HCT116 (cell line): ENCODE results near the gene RCSD1. TPM values are rescaled to one million over a fixed set of nuclear protein-coding genes. Genes with fewer than 3 reads are reported as not detected.

Experiments used
- ATAC-seq: fragments of 200-7000 bp; cut with Tn5 transposase; 2 replicates; pipeline ENCODE4 v1.9.1; 2020; ENCODE audit warnings: mild to moderate bottlenecking, moderate library complexity
- BruUV-seq: library from RNA; stranded (reverse); fragments of 400-500 nt; replicated peaks from 2 replicates; lab custom pipeline; 2021; lab: Mats Ljungman, UMichigan
- CTCF ChIA-PET: fragments of 300-600 bp; sonication (Branson Sonifier 250); formaldehyde crosslinking; loops from one replicate; lab custom pipeline; 2021; ENCODE audit warnings: antibody characterized with exemption; lab: Charles Lee
- POLR2A ChIA-PET: fragments of 300-600, 350-600 bp; sonication (Branson Sonifier 250); formaldehyde crosslinking; loops from one replicate; lab custom pipeline; 2021; ENCODE audit warnings: antibody characterized with exemption; lab: Charles Lee
- RAD21 ChIA-PET, 2 experiments: fragments of 300-600 bp; sonication (Branson Sonifier 250); formaldehyde crosslinking; loops; one replicate each; lab custom pipeline; 2023; ENCODE audit warnings: low total read pairs in 2 of 2; ENCODE audit not compliant: uncharacterized antibody in 2 of 2, unreplicated experiment in 2 of 2, low non-redundant PET in 1 of 2; lab: Charles Lee
- DNase-seq: peaks from one replicate; pipeline ENCODE4 v3.0.0-alpha.2; 2010; ENCODE audit warnings: low read depth, low spot score
- H2AFZ ChIP-seq: fragments of 200-600 bp; shearing (Covaris generic), sonication (generic); 2 replicates; pipeline ENCODE4 v1.6.1; 2017; ENCODE audit warnings: low read depth, mixed run types, mixed read lengths, antibody characterized with exemption, low read length; ENCODE audit not compliant: poor library complexity, severe bottlenecking
- H3K27ac ChIP-seq: 2 replicates; pipeline ENCODE4 v1.5.1; 2012; ENCODE audit warnings: low read depth, low read length
- H3K27me3 ChIP-seq: fragments of 200-600 bp; sonication (generic); 2 replicates; pipeline ENCODE4 v1.6.1; 2016; ENCODE audit warnings: mixed run types, low read length, mixed read lengths; ENCODE audit not compliant: insufficient read depth
- H3K36me3 ChIP-seq, 2 experiments: fragments of 200-500 bp in 1 of 2; fragments of 200-600 bp in 1 of 2; sonication (Bioruptor generic) in 1 of 2; sonication (generic) in 1 of 2; 2 replicates each; pipeline versions ENCODE4 v1.5.1 to v1.6.1; 2014 to 2016; ENCODE audit warnings: low read length in 2 of 2, inconsistent platforms in 1 of 2, mixed read lengths in 1 of 2, mixed run types in 1 of 2; ENCODE audit not compliant: insufficient read depth in 2 of 2, control insufficient read depth in 1 of 2
- H3K4me1 ChIP-seq, 2 experiments: fragments of 200-600 bp in 1 of 2; sonication (generic) in 1 of 2; 2 replicates each; pipeline versions ENCODE4 v1.5.1 to v1.6.1; 2012 to 2017; ENCODE audit warnings: low read length in 2 of 2, inconsistent platforms in 1 of 2, mild to moderate bottlenecking in 1 of 2, mixed read lengths in 1 of 2, mixed run types in 1 of 2, moderate library complexity in 1 of 2; ENCODE audit not compliant: insufficient read depth in 2 of 2, control insufficient read depth in 1 of 2
- H3K4me2 ChIP-seq: fragments of 200-600 bp; sonication (generic); 2 replicates; pipeline ENCODE4 v1.6.1; 2017; ENCODE audit warnings: mixed run types, low read length, mixed read lengths
- H3K4me3 ChIP-seq, 2 experiments: fragments of 200-600 bp in 1 of 2; sonication (generic) in 1 of 2; replicated peaks in 1 of 2; 2 replicates each; pipeline ENCODE4 v1.5.1; 2011 to 2016; ENCODE audit warnings: low read length in 2 of 2, control low read depth in 1 of 2, low read depth in 1 of 2, mild to moderate bottlenecking in 1 of 2, mixed read lengths in 1 of 2, mixed run types in 1 of 2
- H3K79me2 ChIP-seq: fragments of 200-600 bp; sonication (generic); 2 replicates; pipeline ENCODE4 v1.6.1; 2017; ENCODE audit warnings: mild to moderate bottlenecking, mixed run types, low read length, moderate library complexity, mixed read lengths; ENCODE audit not compliant: insufficient read depth
- H3K9ac ChIP-seq: fragments of 200-600 bp; sonication (generic); 2 replicates; pipeline ENCODE4 v1.6.1; 2016; ENCODE audit warnings: low read length, mixed read lengths
- H3K9me2 ChIP-seq: fragments of 200-600 bp; sonication (generic), shearing (Covaris generic); 2 replicates; pipeline ENCODE4 v1.6.1; 2017; ENCODE audit warnings: mixed run types, mild to moderate bottlenecking, moderate library complexity; ENCODE audit not compliant: insufficient read depth
- H3K9me3 ChIP-seq, 2 experiments: fragments of 200-500 bp in 1 of 2; fragments of 200-600 bp in 1 of 2; sonication (Bioruptor generic) in 1 of 2; sonication (generic) in 1 of 2; 2 replicates each; pipeline ENCODE4 v1.6.1; 2014 to 2017; ENCODE audit warnings: low read length in 2 of 2, mixed read lengths in 2 of 2, inconsistent platforms in 1 of 2, low read depth in 1 of 2, mild to moderate bottlenecking in 1 of 2, mixed run types in 1 of 2, moderate library complexity in 1 of 2; ENCODE audit not compliant: control insufficient read depth in 1 of 2, insufficient read depth in 1 of 2
- H4K20me1 ChIP-seq: fragments of 200-600 bp; sonication (generic), shearing (Covaris generic); 2 replicates; pipeline ENCODE4 v1.6.1; 2017; ENCODE audit warnings: mixed run types, mild to moderate bottlenecking, moderate library complexity; ENCODE audit not compliant: insufficient read depth
- CBX3 ChIP-seq: IDR thresholded peaks from 2 replicates; pipeline ENCODE4 v1.6.1; 2012; ENCODE audit warnings: low read depth
- CEBPB ChIP-seq: IDR thresholded peaks from 2 replicates; pipeline ENCODE4 v1.6.1; 2012; ENCODE audit warnings: low read depth
- ELF1 ChIP-seq: IDR thresholded peaks from 2 replicates; pipeline ENCODE4 v1.6.1; 2012; ENCODE audit warnings: low read depth, borderline replicate concordance
- EZH2phosphoT487 ChIP-seq: fragments of 200-600 bp; IDR thresholded peaks from 2 replicates; pipeline ENCODE4 v1.6.1; 2018; ENCODE audit warnings: antibody characterized with exemption, borderline replicate concordance
- FOSL1 ChIP-seq: IDR thresholded peaks from 2 replicates; pipeline ENCODE4 v1.6.1; 2012; ENCODE audit warnings: low read depth
- POLR2A ChIP-seq: IDR thresholded peaks from 2 replicates; pipeline ENCODE4 v1.7.0; 2011; ENCODE audit warnings: borderline replicate concordance; ENCODE audit not compliant: insufficient read depth, insufficient read length; ENCODE audit errors: extremely low read depth
- POLR2AphosphoS5 ChIP-seq: IDR thresholded peaks from 2 replicates; pipeline ENCODE4 v1.6.1; 2011; ENCODE audit warnings: mild to moderate bottlenecking, low read depth, low read length, moderate library complexity
- ZFX ChIP-seq: fragments of 450-650 bp; IDR thresholded peaks from 2 replicates; pipeline ENCODE4 v1.6.1; 2017
- ZNF274 ChIP-seq: fragments of 200-500 bp; sonication (Bioruptor generic); IDR thresholded peaks from 2 replicates; pipeline ENCODE4 v1.6.1; 2014; ENCODE audit warnings: mild to moderate bottlenecking, low read depth, low read length, inconsistent platforms
- intact Hi-C: fragments of 100-400 bp; cut with micrococcal nuclease; formaldehyde crosslinking; loops from 2 replicates; pipeline ENCODE4 v1.10.0; 2022
- total RNA-seq: library from RNA; stranded (reverse); gene quantifications from one replicate; pipeline ENCODE4 v1.2.1, GENCODE V29; 2021; ENCODE audit not compliant: unreplicated experiment
- TF ChIP-seq, protein P1 (sequence below), 3 experiments: fragments of 200-600 bp in 1 of 3; sonication (generic) in 1 of 3; IDR thresholded peaks in 2 of 3; conservative IDR thresholded peaks in 1 of 3; 2 replicates each; pipeline ENCODE4 v1.5.1; 2012 to 2017; ENCODE audit warnings: low read depth in 2 of 3, low read length in 2 of 3, antibody characterized with exemption in 1 of 3, borderline replicate concordance in 1 of 3, control low read depth in 1 of 3, mild to moderate bottlenecking in 1 of 3, mixed read lengths in 1 of 3, mixed run types in 1 of 3, moderate library complexity in 1 of 3; ENCODE audit not compliant: insufficient read depth in 1 of 3

The RCSD1 gene
- total RNA-seq, 1 experiment from 2014 or later, result 0.15 TPM

DNA sequence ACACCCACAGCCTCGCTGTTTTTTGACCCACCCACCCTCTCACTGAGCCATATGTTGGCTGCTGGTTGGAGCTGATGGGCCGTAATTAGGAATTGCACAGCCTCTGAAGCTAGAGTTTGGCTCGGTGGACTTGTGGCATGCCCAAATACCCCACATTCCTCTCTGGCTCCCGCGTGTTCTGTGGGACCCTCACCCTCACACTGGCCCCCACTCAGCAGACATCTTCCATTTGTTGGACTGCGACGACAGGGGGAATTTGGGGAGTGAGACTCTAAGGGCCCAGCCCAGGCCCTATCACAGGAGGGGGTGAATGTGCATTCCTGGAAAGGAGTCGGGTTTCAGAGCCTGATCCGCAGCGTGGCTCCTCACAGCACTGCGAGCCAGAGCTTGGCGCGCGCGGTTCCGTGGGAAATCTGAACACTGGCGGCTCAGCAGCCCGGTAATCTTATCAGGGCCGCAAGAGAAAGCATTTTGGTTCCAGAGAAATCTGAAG lies 5.2 kb downstream of the RCSD1 start:
- H3K27ac ChIP-seq, result no peak overlapping the region
- no peaks in the 10 kb centered on the region for H3K9me3 ChIP-seq
- no peak for TF ChIP-seq ZNF274
- TF ChIP-seq ELF1, result no peak
- CTCF ChIA-PET, result no interaction called here
- no peaks in the 10 kb centered on the region for H3K4me1 ChIP-seq
- DNase-seq (no peak), ATAC-seq (no peak)
- no peaks in the 10 kb centered on the region for H3K27me3 ChIP-seq
- H4K20me1 ChIP-seq, result no peaks in the 10 kb centered on the region
- POLR2A ChIA-PET, result no interaction called here
- H2AFZ ChIP-seq, result no peak overlapping the region
- intact Hi-C loops, result no loop called here
- H3K4me3 ChIP-seq, result no peak overlapping the region
- no peaks in the 10 kb centered on the region for H3K36me3 ChIP-seq
- RAD21 ChIA-PET, result no interaction called here
- no peaks in the 10 kb centered on the region for H3K9me2 ChIP-seq
- H3K79me2 ChIP-seq, result no peaks in the 10 kb centered on the region
- H3K4me2 ChIP-seq, result no peak overlapping the region
- BruUV-seq, result no TSS peak
- H3K9ac ChIP-seq, result no peak overlapping the region

DNA sequence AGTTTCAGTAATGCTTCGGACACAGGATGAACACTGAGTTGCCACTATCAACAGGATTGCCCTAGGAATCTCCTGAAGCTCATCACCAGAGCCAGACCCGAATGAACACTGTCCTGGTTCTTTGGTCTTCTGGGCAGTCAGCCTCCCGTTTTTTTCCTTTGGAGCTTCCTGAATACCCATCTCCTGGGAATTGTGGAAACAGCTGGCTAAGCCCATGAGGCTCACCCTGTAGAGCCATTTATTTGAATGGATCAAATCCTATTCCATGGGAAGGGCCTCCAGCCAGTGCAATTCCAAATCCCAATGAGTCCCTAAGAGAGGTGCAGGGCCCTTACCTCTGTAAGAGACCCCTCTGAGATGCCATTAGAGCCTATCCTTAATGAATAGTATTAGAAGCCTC lies 5.9 kb downstream of the RCSD1 start:
- intact Hi-C loops, result no loop called here
- CTCF ChIA-PET, result no interaction called here
- no peaks in the 10 kb centered on the region for H4K20me1 ChIP-seq

More for the DNA sequence above, 5.9 kb downstream of the RCSD1 start:
- H3K27me3 ChIP-seq, result no peaks in the 10 kb centered on the region
- no peak overlapping the region for H3K4me3 ChIP-seq
- DNase-seq (no peak), ATAC-seq (no peak)
- no peaks in the 10 kb centered on the region for H3K9me2 ChIP-seq
- H3K36me3 ChIP-seq, result no peaks in the 10 kb centered on the region
- BruUV-seq, result no TSS peak
- H3K9me3 ChIP-seq, result no peaks in the 10 kb centered on the region
- no peak overlapping the region for H3K9ac ChIP-seq
- H2AFZ ChIP-seq, result no peak overlapping the region
- H3K4me2 ChIP-seq, result no peak overlapping the region
- RAD21 ChIA-PET, result no interaction called here
- H3K4me1 ChIP-seq, result no peaks in the 10 kb centered on the region
- no peaks in the 10 kb centered on the region for H3K79me2 ChIP-seq
- POLR2A ChIA-PET, result no interaction called here
- no peak overlapping the region for H3K27ac ChIP-seq
- TF ChIP-seq EZH2phosphoT487 (no peak), CBX3 (no peak), CEBPB (no peak), ZNF274 (no peak), ZFX (no peak), POLR2A (no peak), FOSL1 (no peak), POLR2AphosphoS5 (no peak)
- TF ChIP-seq, protein P1, sequence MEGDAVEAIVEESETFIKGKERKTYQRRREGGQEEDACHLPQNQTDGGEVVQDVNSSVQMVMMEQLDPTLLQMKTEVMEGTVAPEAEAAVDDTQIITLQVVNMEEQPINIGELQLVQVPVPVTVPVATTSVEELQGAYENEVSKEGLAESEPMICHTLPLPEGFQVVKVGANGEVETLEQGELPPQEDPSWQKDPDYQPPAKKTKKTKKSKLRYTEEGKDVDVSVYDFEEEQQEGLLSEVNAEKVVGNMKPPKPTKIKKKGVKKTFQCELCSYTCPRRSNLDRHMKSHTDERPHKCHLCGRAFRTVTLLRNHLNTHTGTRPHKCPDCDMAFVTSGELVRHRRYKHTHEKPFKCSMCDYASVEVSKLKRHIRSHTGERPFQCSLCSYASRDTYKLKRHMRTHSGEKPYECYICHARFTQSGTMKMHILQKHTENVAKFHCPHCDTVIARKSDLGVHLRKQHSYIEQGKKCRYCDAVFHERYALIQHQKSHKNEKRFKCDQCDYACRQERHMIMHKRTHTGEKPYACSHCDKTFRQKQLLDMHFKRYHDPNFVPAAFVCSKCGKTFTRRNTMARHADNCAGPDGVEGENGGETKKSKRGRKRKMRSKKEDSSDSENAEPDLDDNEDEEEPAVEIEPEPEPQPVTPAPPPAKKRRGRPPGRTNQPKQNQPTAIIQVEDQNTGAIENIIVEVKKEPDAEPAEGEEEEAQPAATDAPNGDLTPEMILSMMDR (IDR thresholded peaks at IDR 0.05 in 2 of 3, conservative IDR thresholded peaks at IDR 0.05 in 1 of 3; ENCODE audit: borderline replicate concordance in 1 of 3, insufficient read depth in 1 of 3, low read depth in 2 of 3, low read length in 2 of 3), result no peak
